GM20431 (cell line): ENCODE data around the gene CELSR1.
"Not testable (repeated sequence)": the region's sequence is repeated elsewhere in the genome, so short reads cannot be mapped to it uniquely, and the experiment has no call there.

Experiments used
- in situ Hi-C: fragments of 300-500 bp; cut with MseI, MboI; formaldehyde crosslinking; loops from one replicate; pipeline ENCODE4 v1.15.0; 2020; ENCODE audit warnings: low sequenced_read_pairs; ENCODE audit not compliant: unreplicated experiment

Gene CELSR1

GRCh38 chr22:46410291-46410808, 127.1 kb downstream of the CELSR1 start:
- in situ Hi-C loops = no loop called here

- in situ Hi-C loops = no loop called here
Observed at GRCh38 chr22:46409631-46410210, 127.7 kb downstream of the CELSR1 start.

- in situ Hi-C loops = no loop called here
Observed at GRCh38 chr22:46408568-46409506, 128.6 kb downstream of the CELSR1 start.

GRCh38 chr22:46407748-46408147, 129.7 kb downstream of the CELSR1 start:
- in situ Hi-C loops = no loop called here

GRCh38 chr22:46406791-46407190, 130.6 kb downstream of the CELSR1 start:
- in situ Hi-C loops = no loop called here

- in situ Hi-C loops = no loop called here
Observed at GRCh38 chr22:46406349-46406748, 131.1 kb downstream of the CELSR1 start.

GRCh38 chr22:46405901-46406300, 131.5 kb downstream of the CELSR1 start:
- in situ Hi-C loops = no loop called here

GRCh38 chr22:46403880-46404279, 133.5 kb downstream of the CELSR1 start:
- in situ Hi-C loops = not testable (repeated sequence)

GRCh38 chr22:46402505-46402904, 134.9 kb downstream of the CELSR1 start:
- in situ Hi-C loops = no loop called here

GRCh38 chr22:46401370-46401769, 136.1 kb downstream of the CELSR1 start:
- in situ Hi-C loops = no loop called here

GRCh38 chr22:46399251-46400024, 138.0 kb downstream of the CELSR1 start:
- in situ Hi-C loops = no loop called here

GRCh38 chr22:46397951-46398350, 139.5 kb downstream of the CELSR1 start:
- in situ Hi-C loops = no loop called here

- in situ Hi-C loops = no loop called here
Observed at GRCh38 chr22:46397514-46397913, 139.9 kb downstream of the CELSR1 start.

- in situ Hi-C loops = not testable (repeated sequence)
Observed at GRCh38 chr22:46397049-46397448, 140.4 kb downstream of the CELSR1 start.

- in situ Hi-C loops = no loop called here
Observed at GRCh38 chr22:46395145-46395544, 142.3 kb downstream of the CELSR1 start.

- in situ Hi-C loops = no loop called here
Observed at GRCh38 chr22:46394622-46395021, 142.8 kb downstream of the CELSR1 start.

GRCh38 chr22:46393873-46394272, 143.5 kb downstream of the CELSR1 start:
- in situ Hi-C loops = no loop called here

- in situ Hi-C loops = no loop called here
Observed at GRCh38 chr22:46392137-46392844, 145.1 kb downstream of the CELSR1 start.

- in situ Hi-C loops = no loop called here
Observed at GRCh38 chr22:46391486-46392136, 145.8 kb downstream of the CELSR1 start.
